ENCODE results near the gene DDX11. TPM values are rescaled to one million over a fixed set of nuclear protein-coding genes. Genes with fewer than 3 reads are reported as not detected.
"Not testable (repeated sequence)": the region's sequence is repeated elsewhere in the genome, so short reads cannot be mapped to it uniquely, and the experiment has no call there.

The DDX11 gene
- total RNA-seq (10 to 100 TPM in 2 of 4 donors, 1 to 10 TPM in 2; 3.6 to 20.6 (median 11.6) TPM), polyA plus RNA-seq (10 to 100 TPM in 1 of 3 donors, 1 to 10 TPM in 2; 6.6 to 31.4 (median 6.9) TPM)

DNA sequence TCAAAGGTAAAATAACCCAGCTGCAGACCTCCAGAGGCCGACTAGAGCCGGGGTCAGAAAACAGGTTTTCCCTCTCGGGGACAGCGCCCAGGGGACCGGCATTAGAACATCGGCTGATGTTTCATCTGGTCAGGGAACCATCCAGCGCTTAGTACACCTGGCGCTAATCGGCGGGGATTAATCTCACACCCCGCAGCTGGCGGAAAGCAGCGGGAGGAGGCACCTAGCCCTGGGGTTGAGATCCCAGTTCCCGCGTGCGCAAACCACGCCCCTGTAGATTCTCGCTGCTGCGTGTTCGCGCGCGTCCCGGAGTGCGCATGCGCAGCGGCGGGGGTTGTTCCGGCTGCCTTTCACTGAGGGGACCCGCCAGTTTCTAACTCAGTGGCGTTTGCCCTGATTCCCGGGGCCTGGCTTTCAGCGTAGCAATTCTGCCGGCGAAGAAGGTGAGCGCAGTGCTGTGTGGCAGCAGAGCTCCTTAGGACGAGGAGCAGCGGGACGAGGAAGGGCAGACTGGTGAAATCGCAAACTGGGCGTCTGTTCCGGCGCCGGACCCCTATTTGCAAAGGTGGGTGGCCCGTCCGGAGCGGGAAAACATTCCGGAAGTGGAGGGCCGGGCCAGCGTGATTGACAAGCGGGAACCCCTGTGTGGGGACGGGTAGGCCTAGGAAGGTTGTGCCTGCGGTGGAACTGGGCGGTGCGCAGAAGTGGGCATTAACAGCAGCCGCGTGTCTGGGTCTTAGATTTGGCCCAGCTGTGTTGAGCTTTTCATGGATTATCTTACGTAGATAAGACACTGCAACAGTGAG, at the start of gene DDX11:
Gene DDX11 (plus strand): TSS at position 334 of the 806 bp plus-strand sequence. CDS start 4,534 bp downstream, outside the sequence.
- DNase-seq = peak; percentile 94
- H3K9me3 ChIP-seq; H3K27me3 ChIP-seq; H3K36me3 ChIP-seq; intact Hi-C loops (cut with DNase I): not testable (repeated sequence)
- Histone ChIP-seq H3K27ac (peak within 1 kb of the TSS; percentile 71 to 95 (median 85)), H3K4me1 (peaks cover 0 to 15% (median 8%) of the 10 kb centered on the region in 4 donors), H3K4me3 (peak within 1 kb of the TSS; percentile 50 to 67 (median 56))
- TF ChIP-seq POLR2AphosphoS5 (IDR thresholded peaks at IDR 0.05) = peak in 2 of 4 donors; percentile 51 to 53
- peak in 1 of 2 donors; percentile 26 for TF ChIP-seq POLR2A (IDR thresholded peaks at IDR 0.05)
- WGBS, 2 donors = 0% methylated on average over 58 of the region's 58 CpGs

- Histone ChIP-seq H3K27ac (no peak overlapping the region), H3K27me3 (no peaks in the 10 kb centered on the region), H3K36me3 (no peaks in the 10 kb centered on the region), H3K9me3 (no peaks in the 10 kb centered on the region), H3K4me1 (no peaks in the 10 kb centered on the region), H3K4me3 (no peak overlapping the region)
- whole genome bisulfite sequencing, 2 donors = 86 to 93% methylated on average over 7 of the region's 7 CpGs
- intact Hi-C loops (cut with DNase I) = no loop called here
- TF ChIP-seq EP300 (IDR thresholded peaks at IDR 0.05) (no peak), POLR2A (IDR thresholded peaks at IDR 0.05) (no peak), POLR2AphosphoS5 (IDR thresholded peaks at IDR 0.05) (no peak)
- TF ChIP-seq, protein P1, sequence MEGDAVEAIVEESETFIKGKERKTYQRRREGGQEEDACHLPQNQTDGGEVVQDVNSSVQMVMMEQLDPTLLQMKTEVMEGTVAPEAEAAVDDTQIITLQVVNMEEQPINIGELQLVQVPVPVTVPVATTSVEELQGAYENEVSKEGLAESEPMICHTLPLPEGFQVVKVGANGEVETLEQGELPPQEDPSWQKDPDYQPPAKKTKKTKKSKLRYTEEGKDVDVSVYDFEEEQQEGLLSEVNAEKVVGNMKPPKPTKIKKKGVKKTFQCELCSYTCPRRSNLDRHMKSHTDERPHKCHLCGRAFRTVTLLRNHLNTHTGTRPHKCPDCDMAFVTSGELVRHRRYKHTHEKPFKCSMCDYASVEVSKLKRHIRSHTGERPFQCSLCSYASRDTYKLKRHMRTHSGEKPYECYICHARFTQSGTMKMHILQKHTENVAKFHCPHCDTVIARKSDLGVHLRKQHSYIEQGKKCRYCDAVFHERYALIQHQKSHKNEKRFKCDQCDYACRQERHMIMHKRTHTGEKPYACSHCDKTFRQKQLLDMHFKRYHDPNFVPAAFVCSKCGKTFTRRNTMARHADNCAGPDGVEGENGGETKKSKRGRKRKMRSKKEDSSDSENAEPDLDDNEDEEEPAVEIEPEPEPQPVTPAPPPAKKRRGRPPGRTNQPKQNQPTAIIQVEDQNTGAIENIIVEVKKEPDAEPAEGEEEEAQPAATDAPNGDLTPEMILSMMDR (IDR thresholded peaks at IDR 0.05) = no peak
- no peak for DNase-seq
Observed at GRCh38 chr12:31026202-31026601, 47.5 kb upstream of the DDX11 start.

DNA sequence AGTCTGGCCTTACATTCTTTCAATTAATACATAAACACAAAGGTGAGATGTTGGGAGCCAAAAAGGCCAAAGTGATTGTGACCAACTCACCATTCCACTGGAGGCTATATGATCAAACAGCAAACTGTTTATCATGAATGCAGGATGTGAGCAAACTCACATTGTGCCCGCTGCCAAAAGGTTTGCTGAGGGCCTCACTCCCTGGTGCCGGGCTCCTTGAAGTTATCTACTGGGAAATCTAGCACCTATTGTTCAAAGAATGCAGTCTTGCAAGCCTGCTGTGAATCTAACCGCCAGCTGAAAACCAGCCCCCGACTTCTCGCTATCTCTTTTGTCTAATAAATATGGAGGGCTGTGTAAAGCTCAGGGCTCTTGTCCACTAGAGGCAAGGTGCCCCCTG, 46.7 kb upstream of the DDX11 start:
- intact Hi-C loops (cut with DNase I); DNase-seq; H3K4me3 ChIP-seq: not testable (repeated sequence)

GRCh38 chr12:31029468-31029867, 44.2 kb upstream of the DDX11 start:
- intact Hi-C loops (cut with DNase I) = no loop called here
- Histone ChIP-seq H3K36me3 (no peaks in the 10 kb centered on the region), H3K27me3 (no peaks in the 10 kb centered on the region), H3K27ac (no peak overlapping the region), H3K4me3 (no peak overlapping the region), H3K9me3 (no peaks in the 10 kb centered on the region), H3K4me1 (no peaks in the 10 kb centered on the region)
- 85 to 90% methylated on average over 11 of the region's 11 CpGs for WGBS, 2 donors
- no peak for DNase-seq
- TF ChIP-seq, protein P1 (IDR thresholded peaks at IDR 0.05) = no peak
- TF ChIP-seq POLR2AphosphoS5 (IDR thresholded peaks at IDR 0.05) (no peak), POLR2A (IDR thresholded peaks at IDR 0.05) (no peak), EP300 (IDR thresholded peaks at IDR 0.05) (no peak)

More for the DNA sequence above, 46.7 kb upstream of the DDX11 start:
- H3K27me3 ChIP-seq, H3K4me1 ChIP-seq, H3K27ac ChIP-seq, H3K9me3 ChIP-seq, H3K36me3 ChIP-seq: not testable (repeated sequence)
- WGBS, 2 donors = 95 to 97% methylated on average over 5 of the region's 5 CpGs

- DNase-seq = no peak
- Histone ChIP-seq H3K36me3 (no peaks in the 10 kb centered on the region), H3K4me3 (no peak overlapping the region), H3K27ac (no peak overlapping the region), H3K4me1 (no peaks in the 10 kb centered on the region), H3K27me3 (no peaks in the 10 kb centered on the region), H3K9me3 (no peaks in the 10 kb centered on the region)
- TF ChIP-seq EP300 (IDR thresholded peaks at IDR 0.05) (no peak), POLR2A (IDR thresholded peaks at IDR 0.05) (no peak), POLR2AphosphoS5 (IDR thresholded peaks at IDR 0.05) (no peak)
- TF ChIP-seq, protein P1 (IDR thresholded peaks at IDR 0.05) = no peak
- WGBS, 2 donors = 70 to 83% methylated on average over 6 of the region's 6 CpGs
- intact Hi-C loops (cut with DNase I) = no loop called here
Observed at GRCh38 chr12:31029916-31030562, 43.6 kb upstream of the DDX11 start.
